Neural cell (in vitro differentiated cells): ENCODE results near the gene USP34. TPM values are rescaled to one million over a fixed set of nuclear protein-coding genes. Genes with fewer than 3 reads are reported as not detected.

Experiments
- H2AFZ ChIP-seq: fragments of 200-600, 300-800 bp; sonication (generic), shearing (Covaris generic); 2 replicates; pipeline ENCODE4 v1.6.0; 2014; ENCODE audit warnings: low read depth, mild to moderate bottlenecking, antibody characterized with exemption, low read length, moderate library complexity
- H3F3A ChIP-seq: fragments of 200-600 bp; shearing (Covaris generic); 2 replicates; pipeline ENCODE4 v1.6.1; 2016; ENCODE audit warnings: mild to moderate bottlenecking, moderate library complexity, mixed read lengths, antibody characterized with exemption, low read length; ENCODE audit not compliant: insufficient read depth, poor library complexity, severe bottlenecking
- H3K27ac ChIP-seq: fragments of 200-600, 300-800 bp; sonication (generic), shearing (Covaris generic); 2 replicates; pipeline ENCODE4 v1.5.1; 2014; ENCODE audit warnings: mild to moderate bottlenecking, low read length, moderate library complexity
- H3K27me3 ChIP-seq: fragments of 300-800, 200-600 bp; sonication (generic), shearing (Covaris generic); 2 replicates; pipeline ENCODE4 v1.6.0; 2014; ENCODE audit warnings: mild to moderate bottlenecking, low read depth, low read length, moderate library complexity; ENCODE audit not compliant: insufficient read depth
- H3K36me3 ChIP-seq: fragments of 300-800, 200-600 bp; sonication (generic), shearing (Covaris generic); 2 replicates; pipeline ENCODE4 v1.5.1; 2014; ENCODE audit warnings: mild to moderate bottlenecking, antibody characterized with exemption, low read length, moderate library complexity; ENCODE audit not compliant: insufficient read depth
- H3K4me2 ChIP-seq: fragments of 300-800, 200-600 bp; sonication (generic), shearing (Covaris generic); 2 replicates; pipeline ENCODE4 v1.6.0; 2014; ENCODE audit warnings: mild to moderate bottlenecking, low read length
- H3K4me3 ChIP-seq: fragments of 300-800, 200-600 bp; sonication (generic), shearing (Covaris generic); 2 replicates; pipeline ENCODE4 v1.5.1; 2014; ENCODE audit warnings: mild to moderate bottlenecking, low read length, moderate library complexity
- H3K79me2 ChIP-seq: fragments of 200-600 bp; shearing (Covaris generic); replicated peaks from 2 replicates; pipeline ENCODE4 v1.6.0; 2014; ENCODE audit warnings: mild to moderate bottlenecking, low read length, moderate library complexity; ENCODE audit not compliant: insufficient read depth
- H3K9ac ChIP-seq: fragments of 300-800, 200-600 bp; sonication (generic), shearing (Covaris generic); 2 replicates; pipeline ENCODE4 v1.6.1; 2016; ENCODE audit warnings: mild to moderate bottlenecking, low read length, mixed read lengths
- H3K9me2 ChIP-seq: fragments of 200-600 bp; shearing (Covaris generic); 2 replicates; pipeline ENCODE4 v1.6.1; 2016; ENCODE audit warnings: mild to moderate bottlenecking, low read length, mixed read lengths; ENCODE audit not compliant: insufficient read depth
- H3K9me3 ChIP-seq: fragments of 200-600, 300-800 bp; sonication (generic), shearing (Covaris generic); 2 replicates; pipeline ENCODE4 v1.6.1; 2016; ENCODE audit warnings: mild to moderate bottlenecking, mixed run types, low read length, moderate library complexity, mixed read lengths
- H4K20me1 ChIP-seq: fragments of 200-600 bp; shearing (Covaris generic); 2 replicates; pipeline ENCODE4 v1.6.1; 2016; ENCODE audit warnings: mild to moderate bottlenecking, mixed run types; ENCODE audit not compliant: insufficient read depth
- CTCF ChIP-seq: fragments of 450-650 bp; IDR thresholded peaks from 2 replicates; pipeline ENCODE4 v1.5.1; 2014; ENCODE audit warnings: antibody characterized with exemption, mild to moderate bottlenecking, moderate library complexity; ENCODE audit not compliant: poor library complexity, severe bottlenecking
- EP300 ChIP-seq: fragments of 450-650 bp; conservative IDR thresholded peaks from 2 replicates; pipeline ENCODE4 v1.6.1; 2014; ENCODE audit warnings: antibody characterized with exemption, mild to moderate bottlenecking, moderate library complexity; ENCODE audit not compliant: poor library complexity, severe bottlenecking
- EZH2 ChIP-seq: fragments of 200-600, 300-800 bp; shearing (Covaris generic), sonication (generic); IDR thresholded peaks from 2 replicates; pipeline ENCODE4 v1.6.1; 2014; ENCODE audit warnings: antibody characterized with exemption, low read length, borderline replicate concordance, mild to moderate bottlenecking; ENCODE audit not compliant: insufficient read depth, poor library complexity, severe bottlenecking
- MXI1 ChIP-seq: fragments of 450-650 bp; conservative IDR thresholded peaks from 2 replicates; pipeline ENCODE4 v1.6.1; 2014; ENCODE audit warnings: antibody characterized with exemption, mild to moderate bottlenecking; ENCODE audit not compliant: poor library complexity, severe bottlenecking
- POLR2AphosphoS5 ChIP-seq: IDR thresholded peaks from 2 replicates; pipeline ENCODE4 v1.6.1; 2012
- RAD21 ChIP-seq: fragments of 450-650 bp; conservative IDR thresholded peaks from 2 replicates; pipeline ENCODE4 v1.6.1; 2014; ENCODE audit warnings: antibody characterized with exemption, mild to moderate bottlenecking, moderate library complexity
- REST ChIP-seq: IDR thresholded peaks from 2 replicates; pipeline ENCODE4 v1.6.1; 2012; ENCODE audit warnings: borderline replicate concordance
- SMC3 ChIP-seq: fragments of 450-650 bp; conservative IDR thresholded peaks from 2 replicates; pipeline ENCODE4 v1.6.1; 2014; ENCODE audit warnings: antibody characterized with exemption, mild to moderate bottlenecking, moderate library complexity; ENCODE audit not compliant: poor library complexity
- TAF1 ChIP-seq: IDR thresholded peaks from 2 replicates; pipeline ENCODE4 v1.6.1; 2012; ENCODE audit warnings: low read depth
- polyA plus RNA-seq: library from polyadenylated mRNA; depleted of rRNA; stranded (reverse); fragments of >200 nt; gene quantifications from 2 replicates; pipeline ENCODE4 v1.2.3, GENCODE V29; 2014

Gene USP34
- polyA plus RNA-seq, 1 donor from 2014 or later, result 87.9 TPM

- peaks cover 17% of the 10 kb centered on the region for H3K36me3 ChIP-seq
- H3K9me3 ChIP-seq, result no peaks in the 10 kb centered on the region
- no peaks in the 10 kb centered on the region for H3K9me2 ChIP-seq
- H3F3A ChIP-seq, result no peaks in the 10 kb centered on the region
- no peak overlapping the region for H3K27ac ChIP-seq
- no peak overlapping the region for H3K9ac ChIP-seq
- no peak overlapping the region for H3K4me2 ChIP-seq
- H3K79me2 ChIP-seq, result no peaks in the 10 kb centered on the region
- TF ChIP-seq EZH2, result no peak
- no peak for TF ChIP-seq SMC3
- no peak for TF ChIP-seq EP300
- no peak for TF ChIP-seq CTCF
- TF ChIP-seq POLR2AphosphoS5, result no peak
- TF ChIP-seq TAF1, result no peak
- no peak for TF ChIP-seq MXI1
- TF ChIP-seq RAD21, result no peak
- no peak for TF ChIP-seq REST
- no peaks in the 10 kb centered on the region for H3K27me3 ChIP-seq
- no peak overlapping the region for H3K4me3 ChIP-seq
- no peak overlapping the region for H2AFZ ChIP-seq
- no peaks in the 10 kb centered on the region for H4K20me1 ChIP-seq
These were observed 285.6 kb downstream of the USP34 start for GRCh38 chr2:61185231-61185728.

GRCh38 chr2:61184263-61184662 is 286.6 kb downstream of the USP34 start:
- no peaks in the 10 kb centered on the region for H3K79me2 ChIP-seq
- H3K27ac ChIP-seq, result no peak overlapping the region
- H3K36me3 ChIP-seq, result peaks cover 12% of the 10 kb centered on the region

More at GRCh38 chr2:61184263-61184662, 286.6 kb downstream of the USP34 start:
- Histone ChIP-seq H3K9me2 (no peaks in the 10 kb centered on the region), H3K9me3 (no peaks in the 10 kb centered on the region), H3K4me3 (no peak overlapping the region), H3K4me2 (no peak overlapping the region), H3F3A (no peaks in the 10 kb centered on the region), H4K20me1 (no peaks in the 10 kb centered on the region), H2AFZ (no peak overlapping the region), H3K9ac (no peak overlapping the region), H3K27me3 (no peaks in the 10 kb centered on the region)
- no peak for TF ChIP-seq EZH2
- no peak for TF ChIP-seq REST
- no peak for TF ChIP-seq SMC3
- no peak for TF ChIP-seq TAF1
- TF ChIP-seq MXI1, result no peak
- no peak for TF ChIP-seq RAD21
- no peak for TF ChIP-seq POLR2AphosphoS5
- TF ChIP-seq CTCF, result no peak
- no peak for TF ChIP-seq EP300
